Gastrocnemius medialis (tissue), 4 donors: ENCODE measurements around the gene VSTM2L. TPM values are rescaled to one million over a fixed set of nuclear protein-coding genes. Genes with fewer than 3 reads are reported as not detected.

Source experiments
- ATAC-seq, 2 donors: fragments of 150-250 bp; one replicate each; pipeline ENCODE4 v1.9.1; 2016
- DNase-seq, 2 donors: peaks; one replicate each; pipeline ENCODE4 v3.0.0-alpha.2; 2019
- H3K27ac ChIP-seq, 4 donors: fragments of 200-600 bp; sonication (generic); 1 replicate in 1 of 4; 2 replicates in 3 of 4; pipeline ENCODE4 v1.5.1; 2016 to 2018; ENCODE audit warnings: mild to moderate bottlenecking in 2 of 4, moderate library complexity in 1 of 4
- H3K27me3 ChIP-seq, 3 donors: fragments of 200-600 bp; sonication (generic) in 2 of 3; 1 replicate in 1 of 3; 2 replicates in 2 of 3; pipeline versions ENCODE4 v1.5.1 to v1.6.0; 2016 to 2019; ENCODE audit warnings: mild to moderate bottlenecking in 1 of 3, moderate library complexity in 1 of 3
- H3K36me3 ChIP-seq, 2 donors: fragments of 200-600 bp; sonication (generic) in 1 of 2; one replicate each; pipeline ENCODE4 v1.5.1; 2017 to 2018
- H3K4me1 ChIP-seq, 2 donors: fragments of 200-600 bp; sonication (generic) in 1 of 2; one replicate each; pipeline ENCODE4 v1.5.1; 2016 to 2017; ENCODE audit warnings: mild to moderate bottlenecking in 2 of 2
- H3K4me3 ChIP-seq, 4 donors: fragments of 200-600 bp; sonication (generic) in 3 of 4; 1 replicate in 1 of 4; 2 replicates in 3 of 4; pipeline ENCODE4 v1.5.1; 2016 to 2019; ENCODE audit warnings: mild to moderate bottlenecking in 2 of 4
- H3K9me3 ChIP-seq, 3 donors: fragments of 200-600 bp; sonication (generic) in 2 of 3; 1 replicate in 1 of 3; 2 replicates in 2 of 3; pipeline ENCODE4 v1.5.1; 2016 to 2019
- CTCF ChIP-seq, 5 experiments: fragments of 450-650 bp in 3 of 5; fragments of 200-600 bp in 2 of 5; sonication (generic) in 2 of 5; IDR thresholded peaks in 4 of 5; conservative IDR thresholded peaks in 1 of 5; 1 replicate in 4 of 5; 2 replicates in 1 of 5; pipeline ENCODE4 v1.5.1; 2016 to 2019; ENCODE audit warnings: antibody characterized with exemption in 5 of 5, mild to moderate bottlenecking in 3 of 5, moderate library complexity in 3 of 5
- POLR2A ChIP-seq, 2 donors: fragments of 450-650 bp; IDR thresholded peaks; one replicate each; pipeline ENCODE4 v1.6.1; 2017; ENCODE audit warnings: antibody characterized with exemption in 2 of 2, mild to moderate bottlenecking in 2 of 2, moderate library complexity in 2 of 2
- in situ Hi-C, 4 donors: fragments of 200-750 bp; cut with MboI; loops; one replicate each; pipeline versions ENCODE4 v1.15.0 to v1.8.0; 2017; ENCODE audit warnings: low sequenced_read_pairs in 4 of 4
- intact Hi-C: fragments of 100-400 bp; cut with DNase I; formaldehyde crosslinking; loops from one replicate; pipeline ENCODE4 v1.15.1; 2023; ENCODE audit warnings: low total_unique reads
- total RNA-seq, 4 donors: library from RNA; depleted of rRNA; stranded (reverse); fragments of >200 nt; gene quantifications; one replicate each; pipeline versions ENCODE4 v1.1.0 to v1.2.3, GENCODE V29; 2016

Gene VSTM2L
- total RNA-seq, 4 donors from 2014 or later, result 1.6 to 2.6 (median 2.4) TPM; not detected in 1

GRCh38 chr20:37946946-37947345 lies 44.0 kb downstream of the VSTM2L start:
- Histone ChIP-seq H3K36me3 (no peaks in the 10 kb centered on the region), H3K27ac (no peak overlapping the region), H3K27me3 (peaks cover 0 to 3% (median 0%) of the 10 kb centered on the region in 3 donors), H3K9me3 (no peaks in the 10 kb centered on the region), H3K4me3 (no peak overlapping the region), H3K4me1 (no peaks in the 10 kb centered on the region)
- in situ Hi-C loops (no loop called here), intact Hi-C loops (no loop called here)
- TF ChIP-seq CTCF (IDR thresholded peaks at IDR 0.05 in 4 of 5, conservative IDR thresholded peaks at IDR 0.05 in 1 of 5) (no peak), POLR2A (IDR thresholded peaks at IDR 0.05) (no peak)
- ATAC-seq, result no peak
- DNase-seq, result no peak

DNA sequence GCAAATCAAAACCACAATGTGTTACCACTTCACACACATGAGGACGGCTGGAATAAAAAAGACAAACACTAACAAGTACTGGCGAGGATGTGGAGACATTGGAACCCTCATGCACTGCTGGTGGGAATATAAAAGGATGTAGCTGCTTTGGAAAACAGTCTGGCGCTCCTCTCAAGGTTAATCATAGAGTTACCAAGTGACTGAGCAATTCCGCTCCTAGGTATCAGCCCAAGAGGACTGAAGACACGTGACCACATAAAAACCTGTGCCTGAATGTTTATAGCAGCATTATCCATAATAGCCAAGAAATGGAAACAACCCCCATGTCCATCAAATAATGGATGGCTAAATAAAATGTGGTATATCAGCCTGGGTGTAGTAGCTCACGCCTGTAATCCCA lies 45.0 kb downstream of the VSTM2L start:
- ATAC-seq (no peak), DNase-seq (no peak)
- TF ChIP-seq POLR2A (IDR thresholded peaks at IDR 0.05) (no peak), CTCF (IDR thresholded peaks at IDR 0.05 in 4 of 5, conservative IDR thresholded peaks at IDR 0.05 in 1 of 5) (no peak)
- H3K36me3 ChIP-seq, result no peaks in the 10 kb centered on the region
- no peaks in the 10 kb centered on the region for H3K9me3 ChIP-seq
- H3K27ac ChIP-seq, result no peak overlapping the region
- intact Hi-C loops (no loop called here), in situ Hi-C loops (no loop called here)
- no peaks in the 10 kb centered on the region for H3K4me1 ChIP-seq
- no peak overlapping the region for H3K4me3 ChIP-seq
- peaks cover 0 to 3% (median 0%) of the 10 kb centered on the region in 3 donors for H3K27me3 ChIP-seq

DNA sequence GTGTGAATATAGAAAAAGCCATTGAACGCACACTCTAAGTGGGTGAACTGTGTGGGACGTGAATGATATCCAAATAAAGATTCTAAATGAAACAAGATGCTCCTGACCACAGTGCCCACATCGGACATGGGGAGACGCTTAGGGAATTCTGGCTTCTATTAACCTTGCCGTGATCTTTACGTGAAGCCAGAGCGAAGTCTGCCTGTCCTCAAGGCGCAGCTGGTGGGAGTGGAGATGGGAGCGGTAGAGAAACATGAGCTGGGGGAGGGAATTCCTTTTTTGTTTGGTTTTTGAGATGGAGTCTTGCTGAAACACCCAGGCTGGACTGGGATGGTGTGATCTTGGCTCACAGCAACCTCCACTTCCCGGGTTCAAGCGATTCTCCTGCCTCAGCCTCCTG lies 46.0 kb downstream of the VSTM2L start:
- in situ Hi-C loops (no loop called here), intact Hi-C loops (no loop called here)
- Histone ChIP-seq H3K27me3 (peaks cover 0 to 3% (median 0%) of the 10 kb centered on the region in 3 donors), H3K27ac (no peak overlapping the region), H3K9me3 (no peaks in the 10 kb centered on the region), H3K36me3 (no peaks in the 10 kb centered on the region), H3K4me3 (no peak overlapping the region), H3K4me1 (no peaks in the 10 kb centered on the region)
- no peak for DNase-seq
- ATAC-seq, result no peak
- TF ChIP-seq CTCF (IDR thresholded peaks at IDR 0.05 in 4 of 5, conservative IDR thresholded peaks at IDR 0.05 in 1 of 5) (no peak), POLR2A (IDR thresholded peaks at IDR 0.05) (no peak)

DNA sequence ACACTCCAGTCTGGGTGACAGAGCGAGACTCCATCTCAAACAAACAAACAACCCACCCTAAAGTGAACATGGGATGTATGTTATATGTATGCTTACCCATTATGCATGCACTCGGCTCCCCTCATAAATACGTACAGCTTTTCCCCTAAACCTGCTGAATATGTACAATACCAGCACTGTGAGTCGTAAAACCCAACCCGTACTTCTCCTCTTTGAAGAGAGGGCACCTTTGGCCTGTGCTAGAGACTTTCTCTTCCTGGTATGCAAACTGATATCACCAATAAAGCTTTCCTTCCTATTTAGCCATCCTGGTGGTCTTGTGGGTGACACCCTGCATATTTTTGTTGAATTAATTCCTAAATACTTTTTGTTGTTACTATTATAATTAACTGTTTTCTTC lies 51.3 kb downstream of the VSTM2L start:
- no peaks in the 10 kb centered on the region for H3K9me3 ChIP-seq
- in situ Hi-C loops, result no loop called here
- intact Hi-C loops, result no loop called here

More for the DNA sequence above, 51.3 kb downstream of the VSTM2L start:
- Histone ChIP-seq H3K4me1 (no peaks in the 10 kb centered on the region), H3K27ac (no peak overlapping the region), H3K36me3 (no peaks in the 10 kb centered on the region), H3K27me3 (no peaks in the 10 kb centered on the region), H3K4me3 (no peak overlapping the region)
- ATAC-seq (no peak), DNase-seq (no peak)
- no peak for TF ChIP-seq POLR2A (IDR thresholded peaks at IDR 0.05)
- no peak for TF ChIP-seq CTCF (IDR thresholded peaks at IDR 0.05 in 4 of 5, conservative IDR thresholded peaks at IDR 0.05 in 1 of 5)
